Stomach (tissue), 9 donors: ENCODE results near the gene TES. TPM values are rescaled to one million over a fixed set of nuclear protein-coding genes. Genes with fewer than 3 reads are reported as not detected.

Experiments
- DNase-seq, 2 donors: peaks; one replicate each; pipeline versions ENCODE4 v3.0.0 to v3.0.0-alpha.2; 2013 to 2019
- H3K27ac ChIP-seq, 5 donors: fragments of 200-600 bp in 4 of 5; sonication (generic) in 4 of 5; one replicate each; pipeline ENCODE4 v1.5.1; 2013 to 2019; ENCODE audit warnings: mild to moderate bottlenecking in 1 of 5, moderate library complexity in 1 of 5
- H3K27me3 ChIP-seq, 3 donors: fragments of 200-600 bp; sonication (generic); one replicate each; pipeline ENCODE4 v1.5.1; 2017 to 2019; ENCODE audit warnings: mixed run types in 1 of 3
- H3K36me3 ChIP-seq, 4 donors: fragments of 200-600 bp; sonication (generic); 1 replicate in 3 of 4; 2 replicates in 1 of 4; pipeline ENCODE4 v1.5.1; 2016 to 2019
- H3K4me1 ChIP-seq, 4 donors: fragments of 200-600 bp; sonication (generic); one replicate each; pipeline ENCODE4 v1.5.1; 2016 to 2019
- H3K4me3 ChIP-seq, 4 donors: fragments of 200-600 bp; sonication (generic) in 3 of 4; one replicate each; pipeline ENCODE4 v1.5.1; 2016 to 2019; ENCODE audit warnings: mild to moderate bottlenecking in 1 of 4
- H3K9me3 ChIP-seq, 4 donors: fragments of 200-600 bp; sonication (generic); one replicate each; pipeline ENCODE4 v1.5.1; 2016 to 2019
- CTCF ChIP-seq, 7 experiments: fragments of 450-650 bp in 4 of 7; fragments of 200-600 bp in 3 of 7; sonication (generic) in 3 of 7; IDR thresholded peaks; one replicate each; pipeline ENCODE4 v1.5.1; 2016 to 2019; ENCODE audit warnings: antibody characterized with exemption in 7 of 7, control low read depth in 2 of 7, mild to moderate bottlenecking in 1 of 7
- EP300 ChIP-seq: sonication (generic); formaldehyde crosslinking; IDR thresholded peaks from one replicate; pipeline ENCODE4 v1.6.1; 2017; ENCODE audit warnings: antibody characterized with exemption
- POLR2A ChIP-seq, 4 donors: fragments of 450-650 bp; IDR thresholded peaks; one replicate each; pipeline ENCODE4 v1.6.1; 2016; ENCODE audit warnings: antibody characterized with exemption in 4 of 4, control low read depth in 2 of 4, mild to moderate bottlenecking in 1 of 4, moderate library complexity in 1 of 4
- POLR2AphosphoS5 ChIP-seq, 3 donors: sonication (generic); formaldehyde crosslinking; IDR thresholded peaks; one replicate each; pipeline ENCODE4 v1.6.1; 2016; ENCODE audit warnings: antibody characterized with exemption in 3 of 3
- WGBS, 5 donors: extraction: QIAGEN DNeasy Blood & Tissue Kit in 3 of 5; methylation state at CpG; one replicate each; pipeline versions ENCODE4 v1.1.5 to v1.1.7; 2013 to 2018; 5-methylcytosine and 5-hydroxymethylcytosine counted together
- intact Hi-C: fragments of 100-400 bp; cut with DNase I; formaldehyde crosslinking; loops from one replicate; pipeline ENCODE4 v1.15.1; 2023; ENCODE audit warnings: low total_unique reads
- polyA plus RNA-seq, 3 donors: library from polyadenylated mRNA; stranded (reverse); fragments of 200-250 nt; gene quantifications; one replicate each; pipeline ENCODE4 v1.2.3, GENCODE V29; 2013
- total RNA-seq, 5 donors: library from RNA; depleted of rRNA; stranded (reverse); fragments of >200 nt; gene quantifications; one replicate each; pipeline versions ENCODE4 v1.1.0 to v1.2.3, GENCODE V29; 2014 to 2016
- donor health status: healthy with polysubstance abuse.
- donor health status: Bipolar disorder and iron deficiency.
- donor health status: healthy.

Gene TES
- total and polyA plus RNA-seq, 8 donors, result 46.0 to 191 (median 119) TPM

DNA sequence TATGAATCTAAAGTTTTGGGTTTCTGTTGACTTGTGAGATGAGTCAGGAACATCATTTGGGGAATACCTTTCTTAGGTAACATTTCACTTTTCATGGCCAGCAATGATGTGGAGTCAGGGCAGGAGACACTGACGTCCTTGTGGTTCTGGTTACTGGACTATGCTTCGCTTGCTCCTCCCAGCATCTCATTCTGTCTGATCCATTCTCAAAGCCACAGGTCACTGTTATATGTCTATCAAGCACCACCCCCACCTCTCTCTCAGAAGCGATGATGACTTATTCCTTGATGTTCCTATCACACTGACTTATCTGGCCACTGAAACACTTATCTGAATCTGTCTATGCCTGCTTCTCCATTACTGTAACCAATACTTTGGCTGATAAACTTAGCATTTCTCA lies 51.6 kb downstream of the TES start:
- no peak overlapping the region for H3K4me3 ChIP-seq
- intact Hi-C loops, result loop anchor here (5.0 kb wide), 2 partner anchors 265 to 325 kb away; partner anchors contain the start of gene CAV1
- H3K27ac ChIP-seq, result no peak overlapping the region
- WGBS, 5 donors, result 68 to 80% (median 74%) methylated on average over 3 of the region's 3 CpGs
- no peaks in the 10 kb centered on the region for H3K27me3 ChIP-seq
- H3K9me3 ChIP-seq, result no peaks in the 10 kb centered on the region
- DNase-seq, result no peak
- TF ChIP-seq POLR2A (IDR thresholded peaks at IDR 0.05) (no peak), CTCF (IDR thresholded peaks at IDR 0.05) (no peak), EP300 (no peak)
- peaks cover 0 to 8% (median 4%) of the 10 kb centered on the region in 4 donors for H3K4me1 ChIP-seq
- peaks cover 6 to 16% (median 13%) of the 10 kb centered on the region in 4 donors for H3K36me3 ChIP-seq

GRCh38 chr7:116265881-116266280 lies 55.5 kb downstream of the TES start:
- no peak overlapping the region for H3K4me3 ChIP-seq
- 80 to 87% (median 86%) methylated on average over 3 of the region's 3 CpGs for WGBS, 5 donors
- peaks cover 0 to 14% (median 5%) of the 10 kb centered on the region in 4 donors for H3K4me1 ChIP-seq
- TF ChIP-seq POLR2A (IDR thresholded peaks at IDR 0.05), result no peak
- TF ChIP-seq EP300, result no peak
- TF ChIP-seq POLR2AphosphoS5 (IDR thresholded peaks at IDR 0.05), result no peak
- no peak for TF ChIP-seq CTCF (IDR thresholded peaks at IDR 0.05)
- no peaks in the 10 kb centered on the region for H3K9me3 ChIP-seq
- no peaks in the 10 kb centered on the region for H3K27me3 ChIP-seq
- intact Hi-C loops, result no loop called here
- no peak for DNase-seq
- no peak overlapping the region for H3K27ac ChIP-seq
- H3K36me3 ChIP-seq, result no peaks in the 10 kb centered on the region

DNA sequence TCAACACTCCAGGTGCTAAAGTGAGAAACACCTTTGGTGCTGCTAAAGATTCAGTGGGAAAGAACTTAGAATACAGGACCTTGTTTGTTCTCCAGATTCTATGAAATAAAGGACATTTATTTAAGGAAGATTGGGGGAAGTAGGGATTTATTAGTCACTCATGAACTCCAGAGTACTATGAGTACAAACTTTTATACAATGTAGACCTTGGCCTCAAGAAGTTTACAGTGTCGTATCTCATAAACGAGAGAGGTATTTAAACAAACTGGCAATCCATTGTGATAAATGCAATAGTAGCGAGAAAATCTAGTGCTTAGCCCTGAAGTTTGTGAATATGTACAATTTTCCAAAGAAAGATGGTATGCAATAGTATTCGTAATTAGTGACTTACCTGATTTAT lies 59.1 kb downstream of the TES start:
- Histone ChIP-seq H3K4me3 (no peak overlapping the region), H3K27ac (peak overlapping the region in 2 of 5 donors; percentile 69 to 77), H3K36me3 (no peaks in the 10 kb centered on the region), H3K9me3 (no peaks in the 10 kb centered on the region), H3K27me3 (no peaks in the 10 kb centered on the region), H3K4me1 (peaks cover 0 to 34% (median 19%) of the 10 kb centered on the region in 4 donors)
- intact Hi-C loops, result no loop called here
- TF ChIP-seq EP300 (no peak), CTCF (IDR thresholded peaks at IDR 0.05) (no peak), POLR2AphosphoS5 (IDR thresholded peaks at IDR 0.05) (no peak), POLR2A (IDR thresholded peaks at IDR 0.05) (no peak)
- WGBS, 5 donors, result 62 to 70% (median 65%) methylated on average over 4 of the region's 4 CpGs
- no peak for DNase-seq

DNA sequence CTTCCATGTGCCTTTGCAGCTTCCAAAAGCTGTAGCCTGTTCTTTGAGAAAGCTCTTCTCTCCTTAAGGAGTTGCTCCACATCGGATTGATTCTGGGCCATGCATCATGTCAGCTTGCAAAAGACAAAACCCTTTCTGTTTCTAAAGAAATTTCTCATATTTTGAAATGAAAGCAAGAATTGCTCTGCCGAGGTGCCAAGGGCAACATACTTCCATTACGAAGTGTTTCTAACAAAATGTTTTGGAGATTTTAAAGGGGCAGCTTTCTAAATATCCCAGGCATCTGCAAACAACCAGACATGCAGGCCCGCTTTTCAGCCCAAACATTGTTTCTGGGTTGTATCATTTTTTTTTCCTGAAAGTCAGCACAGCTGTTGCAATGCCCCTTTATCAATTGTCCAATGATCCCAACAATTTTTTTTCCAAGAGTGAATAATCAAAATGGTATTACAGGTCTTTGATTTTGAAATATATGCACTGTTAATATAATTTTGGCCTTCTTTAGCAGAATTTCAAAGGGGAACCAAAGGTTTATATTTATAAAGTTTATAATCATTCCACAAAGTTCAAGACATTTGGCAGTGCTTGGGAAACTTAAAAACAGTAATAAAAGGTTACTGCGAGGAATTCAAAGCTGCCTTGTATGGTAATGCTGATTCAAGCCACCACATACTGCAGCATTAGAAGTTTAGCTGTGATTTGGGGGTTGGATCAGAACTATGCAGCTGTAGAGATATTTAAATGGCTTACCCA lies 61.0 kb downstream of the TES start:
- Histone ChIP-seq H3K4me3 (no peak overlapping the region), H3K27me3 (no peaks in the 10 kb centered on the region), H3K4me1 (peaks cover 0 to 34% (median 19%) of the 10 kb centered on the region in 4 donors), H3K9me3 (no peaks in the 10 kb centered on the region), H3K27ac (peak overlapping the region in 4 of 5 donors; percentile 65 to 82 (median 73)), H3K36me3 (no peaks in the 10 kb centered on the region)
- peak in 1 of 2 donors; percentile 62 for DNase-seq
- intact Hi-C loops, result no loop called here
- 52 to 67% (median 65%) methylated on average over 5 of the region's 5 CpGs for WGBS, 5 donors
- TF ChIP-seq POLR2AphosphoS5 (IDR thresholded peaks at IDR 0.05), result peak in 2 of 3 donors; percentile 12 to 14
- no peak for TF ChIP-seq EP300
